CMK (cell line): ENCODE measurements around the gene REV1.
"Not testable (repeated sequence)": the region's sequence is repeated elsewhere in the genome, so short reads cannot be mapped to it uniquely, and the experiment has no call there.

Source experiments
- DNase-seq: peaks from one replicate; pipeline ENCODE4 v3.0.0-alpha.2; 2010; ENCODE audit warnings: low read depth

REV1 gene

DNA sequence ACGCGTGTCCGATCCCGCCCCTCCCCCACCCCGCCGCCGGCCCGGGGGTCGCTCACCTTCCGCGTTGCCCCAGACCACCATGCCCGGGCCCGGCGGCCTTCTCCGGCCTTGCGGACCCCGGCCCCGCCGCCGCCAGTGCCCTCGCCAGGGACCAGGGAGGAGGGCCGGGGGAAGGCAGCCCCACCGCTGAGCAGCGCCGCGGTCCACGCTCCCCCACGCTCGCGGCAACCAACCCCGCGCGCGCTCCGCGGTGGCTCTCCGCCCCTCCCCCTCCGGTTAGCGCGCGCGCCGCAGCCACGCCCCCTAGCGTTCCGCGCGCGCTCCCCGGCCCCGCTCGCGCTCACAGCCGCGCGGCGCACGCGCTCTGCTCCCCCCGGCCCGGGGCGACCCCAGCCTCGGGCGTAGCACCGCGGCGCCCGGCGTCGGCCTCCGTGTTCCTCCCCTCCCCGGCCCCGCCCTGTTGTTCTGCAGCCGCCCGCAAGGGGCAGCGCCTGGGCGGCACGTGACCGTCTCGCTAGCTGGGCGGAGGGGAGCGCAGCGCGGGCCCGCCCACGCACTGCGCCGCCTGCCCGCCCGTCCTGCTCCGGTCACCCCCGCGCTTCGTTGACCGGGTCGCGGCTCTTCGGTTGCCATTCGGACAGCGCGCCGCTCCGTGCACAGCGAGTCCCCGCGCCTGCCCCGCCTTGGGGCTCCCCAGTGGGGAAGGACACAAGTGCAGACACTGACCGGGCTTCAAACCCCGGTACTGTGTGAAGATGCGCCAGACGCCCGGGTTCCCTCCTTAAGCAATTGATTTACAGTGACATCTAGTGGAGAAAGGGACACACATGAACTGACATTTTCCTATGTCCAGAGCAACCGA, at the start of gene REV1:
Gene REV1 (minus strand): TSS at position 257 of the 862 bp plus-strand sequence. CDS start 25,042 bp downstream, outside the sequence.
- DNase-seq = peak; percentile 76

DNA sequence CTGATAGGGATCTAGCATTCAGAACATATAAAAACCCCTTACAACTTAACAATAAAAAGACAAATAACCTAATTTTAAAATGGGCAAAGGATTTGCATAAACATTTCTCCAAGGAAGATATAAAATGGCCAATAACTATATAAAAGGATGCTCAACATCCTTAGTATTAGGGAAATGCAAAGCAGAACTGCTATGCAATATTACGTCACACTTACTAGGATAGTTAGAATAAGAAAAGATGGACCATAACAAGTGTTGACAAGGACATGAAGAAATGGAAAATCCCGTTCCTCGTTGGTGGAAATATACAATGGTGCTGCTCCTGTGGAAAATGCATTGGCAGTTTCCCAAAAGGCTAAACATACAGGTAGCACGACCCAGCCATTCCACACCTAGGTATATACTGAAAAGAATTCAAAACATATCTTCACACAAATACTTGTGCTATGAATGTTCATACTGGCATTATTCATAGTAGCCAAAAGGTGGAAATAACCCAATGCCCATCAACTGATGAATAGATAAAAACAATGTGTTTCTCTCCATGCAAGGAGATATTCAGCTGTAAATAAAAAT, 48.2 kb upstream of the REV1 start:
- DNase-seq = no peak

DNA sequence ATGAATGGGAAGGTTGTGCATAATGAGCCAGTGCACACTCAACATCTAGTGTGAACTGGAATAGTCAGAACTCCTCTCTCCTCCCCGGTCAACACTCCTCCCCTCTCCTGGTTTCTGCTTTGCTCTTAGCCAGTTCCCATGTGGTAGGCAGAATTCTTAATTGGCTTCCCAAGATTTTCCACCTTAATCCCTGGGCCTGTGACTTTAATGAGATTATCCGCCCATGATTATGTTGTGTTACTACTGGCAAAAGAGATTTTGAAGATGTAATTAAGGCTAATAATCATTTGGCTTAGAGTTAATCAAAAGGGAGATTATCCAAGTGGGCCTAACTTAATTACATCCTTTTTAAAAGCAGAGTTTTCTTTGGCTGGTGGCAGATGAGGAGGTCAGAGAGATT, 34.2 kb upstream of the REV1 start:
- DNase-seq = no peak

DNA sequence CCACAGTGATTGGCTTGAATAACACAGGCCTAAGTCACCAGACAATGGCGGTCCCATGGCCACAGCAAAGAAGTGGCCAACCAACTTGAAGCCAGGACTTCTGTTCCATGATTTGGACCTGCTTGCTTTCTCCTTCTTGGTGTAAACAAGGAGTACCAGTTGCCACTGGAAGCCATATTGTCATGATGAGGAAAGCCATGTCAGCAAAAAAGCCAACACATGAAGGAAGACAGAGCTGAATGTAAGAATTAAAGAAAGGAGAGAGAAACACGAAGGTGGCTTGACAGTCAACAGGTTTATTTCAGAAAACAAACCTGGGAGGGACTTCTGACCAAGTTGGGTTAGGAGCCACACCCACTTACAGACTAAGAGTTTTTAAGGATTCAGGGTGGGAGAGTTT, 32.3 kb upstream of the REV1 start:
- DNase-seq = no peak

DNA sequence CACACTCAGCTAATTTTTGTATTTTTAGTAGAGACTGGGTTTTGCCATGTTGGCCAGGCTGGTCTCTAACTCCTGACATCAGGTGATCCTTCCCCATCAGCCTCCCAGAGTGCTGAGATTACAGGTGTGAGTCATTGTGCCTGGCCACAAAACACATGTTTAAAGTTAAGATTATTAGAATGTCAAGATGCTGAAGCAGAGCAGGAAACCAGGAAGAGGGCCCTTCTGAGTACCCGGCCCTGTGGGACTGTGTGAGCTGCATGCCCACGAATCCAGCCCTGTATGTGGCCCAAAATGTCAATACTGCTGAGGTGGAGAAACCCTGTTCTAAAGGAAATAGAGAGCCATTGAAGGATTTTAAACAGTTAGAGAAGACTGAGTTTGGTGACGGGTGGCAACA, 31.0 kb upstream of the REV1 start:
- no peak for DNase-seq

DNA sequence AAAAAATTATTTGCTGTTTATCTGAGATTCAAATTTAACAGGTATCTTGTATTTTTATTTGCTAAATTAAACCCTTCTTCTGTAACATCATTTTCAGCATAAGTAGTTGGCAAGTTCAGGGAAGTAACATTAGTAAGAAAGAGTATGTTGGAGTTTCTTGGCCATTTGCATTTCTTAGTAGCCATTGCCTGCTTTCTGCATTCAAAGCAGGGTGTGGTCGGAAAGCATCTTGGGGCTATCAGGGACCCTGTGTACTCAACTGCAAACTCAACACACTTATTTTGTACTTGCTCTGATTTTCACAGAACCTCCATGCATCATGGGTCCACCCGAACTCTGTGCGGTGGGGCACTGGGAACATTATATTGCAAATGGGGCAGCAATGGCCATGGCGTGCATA, 30.4 kb upstream of the REV1 start:
- no peak for DNase-seq

DNA sequence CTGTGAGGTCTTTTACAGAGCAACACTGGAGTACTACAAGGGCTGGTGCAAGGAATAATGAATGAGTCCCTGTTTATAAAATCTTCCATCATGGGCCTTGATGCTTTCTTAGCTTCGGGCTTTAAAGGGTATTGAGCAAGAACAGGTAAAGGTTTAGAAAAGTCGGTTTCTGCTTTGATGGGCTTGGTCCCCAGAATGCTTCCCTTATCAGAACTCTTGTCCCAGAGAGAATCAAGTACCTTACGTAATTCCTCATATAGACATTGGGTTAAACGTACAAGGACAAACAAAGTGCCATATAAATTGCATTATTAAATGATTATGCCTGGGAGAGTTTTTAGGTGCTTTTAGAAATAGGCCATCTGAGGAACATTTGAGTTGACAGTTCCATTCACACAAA, 24.5 kb upstream of the REV1 start:
- no peak for DNase-seq

DNA sequence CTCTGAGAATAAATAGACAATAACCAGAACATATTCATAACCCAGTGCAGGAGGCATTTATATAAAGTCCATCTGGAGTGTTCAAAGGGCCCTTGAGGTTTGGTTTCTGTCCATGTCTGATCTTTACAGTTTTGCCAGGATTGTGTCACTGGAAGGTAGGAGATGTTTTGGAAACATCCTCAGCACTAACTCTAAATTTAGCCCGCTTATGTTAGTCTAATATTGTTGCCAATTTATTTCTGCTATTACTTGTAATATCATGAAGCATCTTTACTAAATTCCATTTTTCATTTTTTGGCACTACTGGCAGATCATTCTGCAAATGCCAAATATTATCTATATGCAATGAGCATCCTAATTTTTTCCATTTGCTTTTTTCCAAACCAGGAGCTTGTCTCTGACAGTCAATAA, 22.4 kb upstream of the REV1 start:
- no peak for DNase-seq

DNA sequence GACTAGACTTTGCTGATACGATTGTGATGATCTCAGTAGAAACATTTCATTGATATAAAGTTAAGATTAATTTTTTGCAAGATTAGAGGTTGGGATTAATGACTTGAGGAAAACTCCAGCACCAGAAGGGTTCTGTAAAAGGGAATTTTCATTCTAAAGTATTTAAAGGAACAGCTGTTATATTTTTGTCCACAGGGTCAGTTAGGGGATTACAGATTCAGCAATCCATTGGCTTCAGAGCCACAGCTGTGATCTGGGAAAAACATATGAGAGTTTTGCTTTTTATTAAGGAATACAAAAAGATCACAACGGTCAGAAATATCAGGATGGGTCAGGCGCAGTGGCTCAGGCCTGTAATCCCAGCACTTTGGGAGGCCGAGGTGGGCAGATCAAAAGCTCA, 19.6 kb upstream of the REV1 start:
- no peak for DNase-seq

DNA sequence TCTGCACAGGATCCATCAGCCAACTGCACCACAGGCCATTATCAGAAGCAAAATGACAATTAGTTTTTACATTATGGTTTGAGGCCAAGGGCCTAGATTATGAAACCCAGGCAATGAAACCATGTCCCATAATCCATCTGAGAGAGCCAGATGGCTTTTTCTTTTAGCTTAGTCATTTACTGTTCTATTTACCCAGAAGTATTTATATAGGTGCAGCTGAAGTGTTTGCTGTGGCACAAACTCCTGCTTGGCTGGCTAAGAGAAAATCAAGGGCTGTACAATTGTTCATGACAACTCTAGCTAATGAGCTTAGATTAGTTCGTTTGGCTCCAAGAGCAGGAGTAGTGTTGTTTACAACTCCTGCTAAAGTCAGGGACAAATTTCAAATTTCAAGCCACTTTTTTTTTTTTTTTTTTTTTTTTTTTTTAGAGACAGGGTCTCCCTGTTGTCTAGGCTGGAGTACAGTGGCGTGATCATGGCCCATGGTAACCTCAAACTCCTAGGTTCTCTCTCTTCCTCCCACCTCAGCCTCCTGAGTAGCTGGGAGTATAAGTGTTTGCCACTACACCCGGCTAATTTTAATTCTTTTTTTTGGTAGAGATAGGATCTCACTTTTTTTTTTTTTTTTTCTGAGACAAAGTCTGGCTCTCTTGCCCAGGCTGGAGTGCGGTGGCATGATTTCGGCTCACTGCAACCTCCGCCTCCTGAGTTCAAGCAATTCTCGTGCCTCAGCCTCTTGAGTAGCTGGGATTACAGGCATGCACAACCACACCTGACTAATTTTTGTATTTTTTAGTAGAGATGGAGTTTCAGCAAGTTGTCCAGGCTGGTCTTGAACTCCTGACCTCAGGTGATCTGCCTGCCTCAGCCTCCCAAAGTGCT, 18.4 kb upstream of the REV1 start:
- no peak for DNase-seq

DNA sequence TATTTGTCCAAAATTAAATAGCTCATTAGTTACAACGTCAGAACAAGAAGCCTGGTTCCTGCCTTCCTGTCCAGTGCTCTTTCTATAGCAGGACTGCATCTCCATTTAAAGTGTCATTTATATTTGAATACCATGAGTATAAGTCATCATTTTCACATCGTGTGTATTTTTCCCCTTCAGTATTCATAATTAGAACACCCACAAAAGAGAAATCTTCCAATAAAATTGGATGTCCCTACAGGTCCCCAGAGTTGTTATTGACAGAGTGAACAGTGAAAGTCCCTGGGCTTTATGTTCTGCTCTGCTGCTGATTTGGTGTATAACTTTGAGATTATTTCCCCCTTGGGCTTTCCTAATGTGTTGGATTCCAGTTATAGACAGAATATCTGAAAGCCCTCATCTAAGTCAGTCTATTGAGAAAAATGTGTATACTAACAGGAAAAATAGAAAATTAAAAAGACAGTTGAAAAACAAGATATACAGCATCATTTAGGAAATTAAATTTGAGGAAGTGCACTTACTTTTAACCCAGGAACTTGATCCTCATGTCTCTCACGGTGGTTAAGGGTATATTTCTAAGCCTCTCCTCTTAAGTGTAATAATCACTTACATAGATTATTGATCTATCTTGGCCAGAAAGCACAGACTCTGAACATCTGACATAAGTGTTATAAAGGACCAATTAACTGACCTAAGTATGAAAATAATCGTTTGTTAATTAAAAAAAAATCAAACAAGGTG, 15.2 kb upstream of the REV1 start:
- no peak for DNase-seq

DNA sequence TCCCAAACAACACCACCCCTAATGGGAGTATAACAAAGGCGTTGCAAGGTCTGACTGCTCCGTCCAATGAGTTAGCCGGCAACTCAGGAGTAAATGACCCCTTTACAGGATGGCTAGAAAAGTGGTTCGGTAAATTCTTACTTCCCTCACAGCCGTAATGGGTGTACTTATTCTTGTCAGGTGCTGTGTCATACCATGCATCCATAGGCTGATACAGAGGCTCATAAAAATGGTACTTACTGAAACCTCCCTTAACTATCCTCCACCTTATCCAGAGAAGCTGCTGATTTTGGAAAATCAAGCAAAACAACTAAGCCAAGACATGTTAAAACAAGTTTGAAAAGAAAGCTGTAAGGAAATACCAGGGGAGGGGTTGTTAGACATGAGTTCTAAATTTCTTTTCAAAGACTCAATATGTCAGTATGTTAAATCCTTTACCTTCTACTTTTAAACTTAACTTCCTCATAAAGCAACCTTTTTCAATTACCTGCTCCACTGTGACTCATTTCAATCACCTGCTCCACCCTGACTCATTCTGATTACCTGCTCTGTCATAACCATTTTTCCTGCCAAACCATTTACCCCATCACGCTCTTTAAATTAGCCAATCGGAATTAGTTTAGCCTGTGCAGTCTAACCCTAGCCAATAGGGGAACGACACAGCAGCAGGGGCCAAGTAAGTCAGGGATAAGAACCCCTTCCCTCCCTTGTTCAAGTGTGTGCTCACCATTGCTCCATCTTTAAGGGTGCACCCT, 14.0 kb upstream of the REV1 start:
- not testable (repeated sequence) for DNase-seq

DNA sequence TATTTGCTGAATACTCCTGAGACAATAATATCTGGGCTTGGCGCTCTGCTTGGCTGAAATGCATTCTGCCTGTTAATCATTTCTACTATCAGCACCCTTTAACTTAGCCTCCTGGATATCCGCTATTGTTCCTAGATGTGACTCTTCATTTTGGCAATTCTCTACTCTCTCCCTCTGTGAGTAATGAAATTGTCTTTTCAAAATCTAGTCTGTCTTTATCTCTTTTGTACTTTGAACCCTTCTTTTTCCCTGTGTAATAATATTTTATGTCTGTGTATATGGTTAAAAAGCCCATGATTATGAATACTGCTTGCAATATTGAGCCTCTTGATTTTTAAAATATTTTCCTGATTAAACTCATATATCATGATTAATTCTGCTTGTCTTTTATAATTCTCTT, 6.2 kb upstream of the REV1 start:
- DNase-seq = no peak

DNA sequence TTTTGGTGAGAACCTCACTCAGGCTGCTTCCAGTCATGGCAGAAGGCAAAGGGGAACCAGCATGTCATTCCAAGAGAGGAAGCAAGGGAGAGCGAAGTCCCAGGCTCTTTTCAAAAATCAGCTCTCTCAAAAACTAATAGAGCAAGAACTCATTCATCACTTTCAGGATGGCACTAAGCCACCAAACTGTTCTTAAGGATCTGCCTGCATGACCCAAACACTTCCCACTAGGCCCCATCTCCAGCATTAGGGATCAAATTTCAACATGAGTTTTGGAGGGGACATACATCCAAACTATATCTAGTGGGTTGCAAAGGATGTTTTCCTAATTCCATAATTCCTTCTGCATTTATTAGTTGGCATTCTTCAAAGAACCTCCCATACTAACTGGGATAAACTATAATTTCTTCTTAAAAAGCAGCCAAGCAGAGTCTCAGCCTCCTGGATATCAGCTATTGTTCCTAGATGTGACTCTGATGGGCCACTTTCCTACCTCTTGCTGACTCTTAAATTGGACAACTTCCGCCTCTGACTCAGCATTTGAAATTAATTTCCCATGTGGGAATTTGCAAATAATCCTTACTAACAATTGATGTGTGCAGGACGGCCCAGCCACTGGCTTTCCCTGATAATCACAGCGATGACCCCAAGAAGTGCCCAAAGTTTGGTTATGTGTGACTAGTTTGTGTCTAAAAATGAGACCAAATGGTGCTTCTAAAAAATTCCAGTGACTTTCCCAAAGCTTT, 5.5 kb upstream of the REV1 start:
- no peak for DNase-seq

DNA sequence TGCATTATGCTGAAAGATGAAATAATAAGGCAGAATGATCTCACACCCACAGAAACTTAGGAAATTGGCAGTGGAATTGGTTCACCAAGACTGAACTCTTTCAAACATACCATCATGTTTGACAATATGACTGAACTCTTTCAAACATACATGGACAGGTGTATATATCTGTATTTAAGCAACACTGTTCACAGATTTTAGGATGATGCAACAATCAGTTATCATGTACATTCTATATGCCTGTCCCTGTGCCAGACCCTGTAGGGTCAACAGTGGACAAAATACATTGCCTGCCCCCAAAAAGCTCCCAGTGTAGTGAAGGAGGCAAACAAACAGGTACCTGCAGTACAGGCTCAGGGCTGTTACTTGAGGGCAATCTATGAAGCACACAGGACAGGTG, 2.9 kb upstream of the REV1 start:
- no peak for DNase-seq

DNA sequence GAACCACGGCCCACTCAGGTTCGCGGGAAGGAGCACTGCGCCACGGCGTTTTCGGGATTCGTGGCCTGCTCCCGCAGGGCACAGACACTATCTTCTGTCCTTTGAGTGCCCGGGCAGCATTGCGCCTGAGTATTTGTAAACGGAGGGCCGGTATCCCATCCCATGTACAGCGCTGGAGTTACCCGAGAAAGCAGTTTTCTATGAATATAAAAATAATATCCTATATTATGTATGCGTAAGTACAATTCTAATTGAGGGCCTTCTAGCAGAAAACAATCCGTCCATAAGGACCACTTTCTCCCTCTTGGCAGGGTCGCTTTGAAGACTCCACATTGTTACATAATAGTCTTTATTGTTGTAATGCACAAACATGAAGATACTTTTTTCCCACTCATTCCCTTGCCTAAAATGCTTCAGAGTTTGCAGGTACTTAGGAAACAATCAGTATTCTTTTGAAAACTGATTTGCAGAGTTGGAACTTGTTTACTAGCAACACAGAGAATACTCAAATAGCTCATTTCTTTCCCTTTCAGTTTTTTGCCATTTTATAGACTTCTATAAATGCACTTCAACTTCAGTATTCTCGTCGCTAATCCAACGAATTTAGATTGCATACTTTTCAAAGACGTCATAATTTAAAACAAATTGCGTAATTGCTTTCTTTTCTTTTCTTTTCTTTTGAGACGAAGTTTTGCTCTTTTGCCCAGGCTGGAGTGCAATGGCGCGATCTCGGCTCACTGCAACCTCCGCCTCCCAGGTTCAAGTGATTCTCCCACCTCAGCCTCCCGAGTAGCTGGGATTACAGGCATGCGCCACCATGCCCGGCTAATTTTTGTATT, 1.0 kb upstream of the REV1 start:
- no peak for DNase-seq

DNA sequence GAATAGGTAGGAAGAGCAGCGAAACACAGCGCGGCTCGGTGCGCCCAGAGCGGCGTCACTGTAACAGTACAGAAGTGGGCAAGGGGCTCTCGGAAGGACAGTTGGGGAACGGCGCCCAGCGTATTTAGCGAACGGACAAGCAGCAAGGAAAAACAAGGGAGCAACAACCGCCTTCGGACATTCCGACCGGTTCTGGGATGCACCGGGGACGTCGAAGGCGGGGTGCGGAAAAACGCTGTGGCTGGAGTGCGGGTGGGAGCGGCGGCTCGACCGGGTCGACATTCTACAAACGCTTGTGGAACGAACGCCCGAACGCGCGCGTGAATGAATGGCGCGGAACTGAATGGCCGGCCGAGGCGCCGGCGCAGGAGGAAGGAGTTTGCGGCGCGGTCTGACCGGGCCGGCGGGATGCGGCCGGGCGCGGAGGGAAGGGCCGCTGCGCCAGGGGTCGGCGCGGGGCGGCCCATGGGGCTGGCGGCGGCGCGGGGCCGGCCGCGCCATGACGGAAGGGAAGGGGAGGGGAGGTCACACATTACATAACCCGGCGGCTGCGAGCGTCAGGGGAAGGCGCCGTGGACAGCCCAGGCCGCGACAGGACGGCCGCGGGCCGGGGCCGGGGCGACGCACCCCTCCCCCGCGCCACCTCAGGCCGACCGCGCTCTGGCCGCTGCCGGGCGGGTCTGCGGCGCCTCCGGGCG, 605 bp downstream of the REV1 start:
- DNase-seq = peak; percentile 31

DNA sequence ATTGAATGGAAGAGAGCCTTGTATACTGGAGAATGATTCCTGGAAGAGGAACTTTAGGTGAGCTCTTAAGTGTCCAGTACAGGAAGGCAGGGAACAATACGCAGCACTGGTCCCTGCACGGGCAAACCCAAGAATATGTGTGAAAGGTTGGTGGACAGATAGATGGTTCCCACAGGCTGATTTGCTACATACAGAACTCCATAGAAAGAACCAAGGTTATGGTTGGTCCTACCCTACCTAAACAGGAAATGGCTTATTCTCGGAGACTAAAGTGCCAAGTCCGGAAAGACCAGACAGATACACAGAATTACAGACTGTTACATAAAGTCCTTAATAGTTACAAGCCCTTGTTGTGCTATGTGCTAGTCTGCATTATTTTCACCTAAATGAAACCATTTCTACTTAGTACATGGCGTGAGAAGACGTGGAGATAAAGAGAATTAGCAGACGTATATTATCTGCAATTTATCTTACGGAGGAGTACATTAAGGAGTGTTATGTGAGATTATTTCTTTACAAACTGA, 1.2 kb downstream of the REV1 start:
- no peak for DNase-seq

DNA sequence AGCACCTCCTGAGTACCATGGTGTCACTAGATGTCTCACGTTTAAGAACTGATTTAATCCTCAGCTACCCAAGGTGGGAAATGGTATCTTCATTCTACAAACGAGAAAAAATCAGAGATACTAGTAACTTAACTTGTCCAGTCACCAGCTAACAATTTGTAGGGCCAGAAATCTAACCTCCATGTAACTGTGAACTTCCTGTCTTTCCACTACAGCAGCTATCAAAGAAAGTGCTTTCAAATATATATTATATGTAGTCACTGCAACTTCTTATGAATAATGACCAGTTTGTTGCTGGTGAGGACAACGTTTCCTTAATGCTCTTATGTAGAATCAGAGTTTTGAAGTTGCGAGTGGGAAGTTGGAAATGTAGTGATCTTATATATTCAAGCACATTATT, 1.9 kb downstream of the REV1 start:
- no peak for DNase-seq
